Smooth muscle cell (in vitro differentiated cells): ENCODE measurements around the gene FRYL. TPM values are rescaled to one million over a fixed set of nuclear protein-coding genes. Genes with fewer than 3 reads are reported as not detected.

ENCODE experiments used
- DNase-seq: peaks from one replicate; lab custom pipeline; 2025; ENCODE audit not compliant: unreplicated experiment; lab: John Stamatoyannopoulos, UW
- H2AFZ ChIP-seq: fragments of 200-600 bp; sonication (generic); 2 replicates; pipeline ENCODE4 v1.6.0; 2016; ENCODE audit warnings: antibody characterized with exemption, low read depth, mild to moderate bottlenecking
- H3F3A ChIP-seq: fragments of 200-600 bp; sonication (generic); 2 replicates; pipeline ENCODE4 v1.6.0; 2017; ENCODE audit warnings: antibody characterized with exemption, low read depth
- H3K27ac ChIP-seq: fragments of 200-600 bp; sonication (generic); 2 replicates; pipeline ENCODE4 v1.5.1; 2016; ENCODE audit warnings: low read depth, mild to moderate bottlenecking
- H3K27me3 ChIP-seq: fragments of 200-600 bp; sonication (generic); 2 replicates; pipeline ENCODE4 v1.6.1; 2016; ENCODE audit warnings: low read depth, mild to moderate bottlenecking
- H3K36me3 ChIP-seq: fragments of 200-600 bp; sonication (generic); 2 replicates; pipeline ENCODE4 v1.5.1; 2016; ENCODE audit warnings: low read depth
- H3K4me1 ChIP-seq: fragments of 200-600 bp; sonication (generic); 2 replicates; pipeline ENCODE4 v1.5.1; 2016; ENCODE audit warnings: low read depth
- H3K4me2 ChIP-seq: fragments of 200-600 bp; sonication (generic); 2 replicates; pipeline ENCODE4 v1.6.0; 2016; ENCODE audit warnings: mild to moderate bottlenecking
- H3K4me3 ChIP-seq: fragments of 200-600 bp; sonication (generic); 2 replicates; pipeline ENCODE4 v1.5.1; 2016; ENCODE audit warnings: mild to moderate bottlenecking
- H3K79me2 ChIP-seq: fragments of 200-600 bp; sonication (generic); 2 replicates; pipeline ENCODE4 v1.6.0; 2016; ENCODE audit warnings: low read depth, mild to moderate bottlenecking
- H3K9ac ChIP-seq: fragments of 200-600 bp; sonication (generic); 2 replicates; pipeline ENCODE4 v1.6.0; 2016; ENCODE audit warnings: low read depth
- H3K9me3 ChIP-seq: fragments of 200-600 bp; sonication (generic); replicated peaks from 2 replicates; pipeline ENCODE4 v1.5.1; 2016; ENCODE audit warnings: low read depth
- H4K20me1 ChIP-seq: fragments of 200-600 bp; sonication (generic); 2 replicates; pipeline ENCODE4 v1.6.0; 2016; ENCODE audit warnings: low read depth
- CTCF ChIP-seq: fragments of 200-600 bp; sonication (generic); IDR thresholded peaks from 2 replicates; pipeline ENCODE4 v1.5.1; 2017; ENCODE audit warnings: borderline replicate concordance, mild to moderate bottlenecking, antibody characterized with exemption; ENCODE audit not compliant: insufficient read depth, poor library complexity, severe bottlenecking
- WGBS: methylation state at CpG from one replicate; pipeline ENCODE4 v1.1.7; 2016; ENCODE audit warnings: low lambda C conversion rate; 5-methylcytosine and 5-hydroxymethylcytosine counted together
- polyA plus RNA-seq: library from polyadenylated mRNA; unstranded; fragments of >200 nt; fragmentation: Nextera tagmentation; extraction: Ambion mirVana; gene quantifications from 2 replicates; pipeline ENCODE4 v1.2.1, GENCODE V29; 2016
- total RNA-seq: library from RNA; depleted of rRNA; stranded (reverse); fragments of >200 nt; gene quantifications from 2 replicates; pipeline ENCODE4 v1.2.3, GENCODE V29; 2014

Gene FRYL
- total and polyA plus RNA-seq, 2 experiments from 2014 or later, result 14.9 to 56.6 TPM

- Histone ChIP-seq H3K27me3 (no peaks in the 10 kb centered on the region), H4K20me1 (no peaks in the 10 kb centered on the region), H3F3A (no peaks in the 10 kb centered on the region), H3K79me2 (no peaks in the 10 kb centered on the region), H3K4me1 (no peaks in the 10 kb centered on the region), H3K36me3 (peaks cover 34% of the 10 kb centered on the region), H3K9ac (no peak overlapping the region), H2AFZ (no peak overlapping the region), H3K27ac (no peak overlapping the region), H3K4me2 (no peak overlapping the region), H3K4me3 (no peak overlapping the region), H3K9me3 (no peaks in the 10 kb centered on the region)
- WGBS, result 75% methylated on average over 5 of the region's 5 CpGs
- TF ChIP-seq CTCF, result no peak
- DNase-seq, result no peak
These were observed 225.5 kb downstream of the FRYL start for GRCh38 chr4:48554606-48555005.

GRCh38 chr4:48553720-48554119 lies 226.4 kb downstream of the FRYL start:
- no peak for TF ChIP-seq CTCF
- DNase-seq, result no peak
- Histone ChIP-seq H3K4me3 (no peak overlapping the region), H3F3A (no peaks in the 10 kb centered on the region), H2AFZ (no peak overlapping the region), H3K4me2 (no peak overlapping the region), H3K79me2 (no peaks in the 10 kb centered on the region), H3K9me3 (no peaks in the 10 kb centered on the region), H3K27ac (no peak overlapping the region), H4K20me1 (no peaks in the 10 kb centered on the region), H3K9ac (no peak overlapping the region), H3K36me3 (peaks cover 32% of the 10 kb centered on the region), H3K4me1 (no peaks in the 10 kb centered on the region), H3K27me3 (no peaks in the 10 kb centered on the region)
- WGBS, result 95% methylated on average over 1 of the region's 1 CpG

GRCh38 chr4:48546336-48546735 lies 233.7 kb downstream of the FRYL start:
- H3F3A ChIP-seq, result no peaks in the 10 kb centered on the region
- H3K79me2 ChIP-seq, result no peaks in the 10 kb centered on the region
- WGBS, result 67% methylated on average over 2 of the region's 2 CpGs
- H3K36me3 ChIP-seq, result peaks cover 32% of the 10 kb centered on the region
- no peak for DNase-seq
- H3K9me3 ChIP-seq, result no peaks in the 10 kb centered on the region
- no peak overlapping the region for H3K4me2 ChIP-seq
- no peak overlapping the region for H3K4me3 ChIP-seq
- no peak overlapping the region for H2AFZ ChIP-seq
- H3K9ac ChIP-seq, result no peak overlapping the region
- no peaks in the 10 kb centered on the region for H3K4me1 ChIP-seq
- no peaks in the 10 kb centered on the region for H4K20me1 ChIP-seq
- H3K27me3 ChIP-seq, result no peaks in the 10 kb centered on the region
- H3K27ac ChIP-seq, result no peak overlapping the region
- TF ChIP-seq CTCF, result peak; percentile 60

GRCh38 chr4:48543796-48544195 lies 236.3 kb downstream of the FRYL start:
- TF ChIP-seq CTCF, result no peak
- 69% methylated on average over 3 of the region's 3 CpGs for WGBS
- no peaks in the 10 kb centered on the region for H3K4me1 ChIP-seq
- no peak overlapping the region for H3K27ac ChIP-seq
- H2AFZ ChIP-seq, result no peak overlapping the region
- no peak overlapping the region for H3K4me2 ChIP-seq
- H4K20me1 ChIP-seq, result no peaks in the 10 kb centered on the region
- no peaks in the 10 kb centered on the region for H3F3A ChIP-seq
- H3K36me3 ChIP-seq, result peaks cover 38% of the 10 kb centered on the region
- no peaks in the 10 kb centered on the region for H3K79me2 ChIP-seq
- DNase-seq, result no peak
- H3K4me3 ChIP-seq, result no peak overlapping the region
- no peaks in the 10 kb centered on the region for H3K27me3 ChIP-seq
- H3K9me3 ChIP-seq, result no peaks in the 10 kb centered on the region
- no peak overlapping the region for H3K9ac ChIP-seq
